Measurements from ENCODE around the gene DLG2.

The DLG2 gene

DNA sequence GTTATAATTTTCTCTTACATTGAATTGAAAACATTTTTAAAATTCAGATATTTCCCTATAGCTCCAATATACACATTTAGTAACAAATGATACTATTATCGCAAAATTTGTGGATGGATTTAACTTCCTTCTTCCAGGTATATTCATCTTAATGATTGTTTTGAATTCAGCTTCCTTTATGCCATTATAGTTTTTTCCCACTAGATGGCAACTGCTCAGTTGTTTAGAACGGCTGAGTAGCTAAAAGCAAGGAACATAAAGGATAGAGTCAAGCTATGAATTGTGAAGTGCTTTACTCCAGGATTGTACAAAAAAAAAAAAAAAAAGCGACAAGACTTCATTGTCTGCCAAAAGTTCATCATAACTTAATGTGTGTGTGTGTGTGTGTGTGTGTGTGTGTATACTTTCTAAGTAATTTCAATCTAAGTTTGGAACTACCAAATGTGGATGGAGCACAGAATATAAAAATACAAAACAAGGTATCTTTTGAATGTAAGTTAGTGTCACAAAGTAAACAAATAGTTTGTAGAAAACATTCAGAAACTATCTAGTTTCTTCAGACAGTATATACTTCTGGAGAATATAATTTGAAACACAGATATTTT, 846.4 kb downstream of the DLG2 start:
- DNase-seq (ENCODE audit: low read depth in 2 of 2): no peak

DNA sequence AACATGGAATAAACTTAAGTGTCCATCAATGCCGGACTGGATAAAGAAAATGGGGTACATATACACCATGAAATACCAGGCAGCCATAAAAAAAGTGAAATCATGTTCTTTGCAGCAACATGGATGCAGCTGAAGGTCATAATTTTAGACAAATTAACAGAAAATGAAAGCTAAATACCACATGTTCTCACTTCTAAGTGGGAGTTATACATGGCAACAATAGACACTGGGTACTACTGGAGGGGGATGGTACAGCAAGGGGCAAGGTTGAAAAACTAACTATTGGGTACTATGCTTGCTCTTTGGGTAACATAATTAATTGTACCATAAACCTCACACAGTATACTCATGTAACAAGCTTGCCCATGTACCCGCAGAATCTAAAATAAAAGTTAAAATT, 851.6 kb downstream of the DLG2 start:
- no peak for DNase-seq (ENCODE audit: low read depth in 2 of 2)

DNA sequence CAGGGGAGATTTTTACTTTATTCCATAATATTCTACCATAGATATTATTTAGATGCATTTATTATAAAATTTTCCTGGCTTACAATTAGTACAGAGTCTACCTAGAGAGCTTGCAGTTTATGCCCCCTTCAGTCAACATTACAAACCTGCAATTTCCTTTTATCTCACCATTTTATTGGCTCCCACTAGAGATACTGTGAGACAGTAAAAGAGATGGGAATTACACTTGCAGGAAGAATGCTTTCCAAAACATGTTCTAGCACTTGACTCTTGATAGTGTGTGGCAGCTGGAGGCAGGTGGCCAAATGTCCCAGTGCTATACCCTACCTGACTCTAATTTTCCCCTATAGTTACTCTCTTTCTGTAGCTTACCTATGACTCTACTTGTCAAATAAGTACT, 863.2 kb downstream of the DLG2 start:
- no peak for DNase-seq (ENCODE audit: low read depth in 2 of 2)

GRCh38 chr11:84757711-84758110, 869.4 kb downstream of the DLG2 start:
- DNase-seq (ENCODE audit: low read depth in 2 of 2): no peak

- no peak for DNase-seq (ENCODE audit: low read depth in 2 of 2)
Observed at GRCh38 chr11:84751371-84751770, 875.8 kb downstream of the DLG2 start.

GRCh38 chr11:84747871-84748270, 879.3 kb downstream of the DLG2 start:
- no peak for DNase-seq (ENCODE audit: low read depth in 2 of 2)

- no peak for DNase-seq (ENCODE audit: low read depth in 2 of 2)
Observed at GRCh38 chr11:84740050-84740449, 887.1 kb downstream of the DLG2 start.

GRCh38 chr11:84724256-84724655, 902.9 kb downstream of the DLG2 start:
- DNase-seq (ENCODE audit: low read depth in 2 of 2): no peak

- no peak for DNase-seq (ENCODE audit: low read depth in 2 of 2)
Observed at GRCh38 chr11:84722583-84723108, 904.5 kb downstream of the DLG2 start.

GRCh38 chr11:84721561-84721961, 905.6 kb downstream of the DLG2 start:
- no peak for DNase-seq (ENCODE audit: low read depth in 2 of 2)

DNA sequence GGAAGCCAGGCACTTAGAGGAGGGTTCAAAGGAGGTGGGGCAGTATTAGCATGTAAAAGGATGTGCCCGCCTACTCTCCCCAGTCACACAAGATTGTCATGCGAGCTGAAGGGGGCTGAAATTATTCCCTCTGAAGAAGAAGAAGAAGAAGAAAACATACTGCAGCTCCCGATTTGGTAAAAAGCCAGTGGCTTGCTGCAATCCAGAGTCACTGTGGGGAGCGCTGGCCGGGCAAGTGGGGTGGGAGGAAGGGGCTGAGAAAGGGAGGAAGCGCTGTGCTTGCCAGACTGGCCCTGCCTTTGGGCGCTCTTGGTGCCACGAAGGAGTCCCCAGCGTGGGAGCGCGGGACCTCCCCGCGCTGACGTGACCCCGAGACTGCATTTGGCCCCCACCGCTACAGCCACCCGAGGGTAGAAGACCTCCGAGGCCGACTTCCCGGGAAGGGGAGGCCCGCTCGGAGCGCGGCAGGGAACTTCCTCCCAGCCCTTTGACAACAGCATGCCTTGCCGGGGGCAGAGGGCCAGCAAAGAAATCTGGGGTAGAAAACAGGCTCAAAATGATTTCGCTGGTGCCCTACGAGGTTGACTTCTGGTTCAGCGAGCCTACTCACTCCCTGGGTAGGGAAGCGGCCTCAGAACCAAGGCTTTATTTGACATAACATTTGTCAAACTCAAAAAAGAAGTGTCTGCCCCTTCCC, 906.3 kb downstream of the DLG2 start:
- DNase-seq (ENCODE audit: low read depth in 2 of 2): no peak

GRCh38 chr11:84719935-84720577, 907.1 kb downstream of the DLG2 start:
- DNase-seq (ENCODE audit: low read depth in 2 of 2): no peak

GRCh38 chr11:84714316-84714780, 912.8 kb downstream of the DLG2 start:
- DNase-seq (ENCODE audit: low read depth in 2 of 2): no peak

DNA sequence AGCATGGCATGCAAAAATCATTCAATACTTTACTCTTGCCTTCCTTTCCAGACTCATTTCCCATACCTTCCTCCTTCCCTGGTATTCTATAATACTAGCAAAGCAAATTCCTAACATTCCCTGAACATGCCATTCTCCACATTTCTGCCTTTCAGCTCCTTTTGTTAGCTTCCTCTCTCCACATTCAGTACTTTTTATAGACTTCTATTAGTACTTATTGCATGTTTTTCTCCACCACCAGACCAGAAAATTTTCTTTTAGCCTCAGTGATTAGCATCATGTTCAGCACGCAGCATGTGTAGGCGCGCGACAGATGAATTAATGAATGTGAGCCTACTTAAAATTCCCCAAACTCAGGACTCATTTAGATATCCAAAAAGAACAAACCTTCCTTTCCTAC, 935.3 kb downstream of the DLG2 start:
- no peak for DNase-seq (ENCODE audit: low read depth in 2 of 2)

- no peak for DNase-seq (ENCODE audit: low read depth in 2 of 2)
Observed at GRCh38 chr11:84687433-84687832, 939.7 kb downstream of the DLG2 start.

DNA sequence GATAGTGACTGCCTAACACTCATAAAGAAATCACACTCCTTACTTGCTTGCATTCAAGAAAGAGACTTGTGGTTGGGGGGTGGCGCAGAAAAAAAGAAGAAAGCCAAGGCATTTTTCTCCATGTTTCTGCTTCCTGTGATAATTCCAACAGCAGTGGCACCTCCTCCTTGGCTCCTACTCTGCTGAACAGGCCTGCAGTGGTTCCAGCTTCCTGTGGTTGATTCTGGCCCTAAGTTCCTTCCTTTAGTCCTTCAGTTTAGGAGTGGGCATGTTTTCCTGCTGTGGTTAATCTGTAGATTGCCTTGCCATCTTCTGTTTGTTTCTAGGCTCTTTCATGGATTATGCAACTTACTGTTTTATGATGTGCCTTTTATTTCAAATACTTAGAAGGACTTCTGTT, 940.4 kb downstream of the DLG2 start:
- DNase-seq (ENCODE audit: low read depth in 2 of 2): no peak

- DNase-seq (ENCODE audit: low read depth in 2 of 2): no peak
Observed at GRCh38 chr11:84685976-84686375, 941.2 kb downstream of the DLG2 start.

DNA sequence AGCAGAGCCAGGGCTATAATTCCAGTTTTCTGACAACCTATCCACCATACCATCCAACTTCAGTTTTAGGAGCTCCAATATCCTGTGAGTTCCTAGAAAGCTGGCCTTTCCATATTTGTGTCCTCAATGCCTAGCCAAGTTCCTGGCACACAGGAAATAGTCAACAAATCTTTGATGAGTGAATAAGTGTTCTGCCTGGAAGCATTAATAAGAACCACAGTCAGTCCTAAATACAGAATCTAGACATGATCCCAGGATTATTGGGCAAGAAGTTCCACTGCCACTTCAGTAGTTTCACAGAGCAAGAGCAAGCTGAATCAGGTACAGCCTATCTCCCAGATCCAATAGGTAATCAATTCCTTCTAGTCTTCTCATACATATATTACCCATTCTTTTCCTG, 942.0 kb downstream of the DLG2 start:
- DNase-seq (ENCODE audit: low read depth in 2 of 2): no peak

GRCh38 chr11:84681456-84681855, 945.7 kb downstream of the DLG2 start:
- DNase-seq (ENCODE audit: low read depth in 2 of 2): no peak

DNA sequence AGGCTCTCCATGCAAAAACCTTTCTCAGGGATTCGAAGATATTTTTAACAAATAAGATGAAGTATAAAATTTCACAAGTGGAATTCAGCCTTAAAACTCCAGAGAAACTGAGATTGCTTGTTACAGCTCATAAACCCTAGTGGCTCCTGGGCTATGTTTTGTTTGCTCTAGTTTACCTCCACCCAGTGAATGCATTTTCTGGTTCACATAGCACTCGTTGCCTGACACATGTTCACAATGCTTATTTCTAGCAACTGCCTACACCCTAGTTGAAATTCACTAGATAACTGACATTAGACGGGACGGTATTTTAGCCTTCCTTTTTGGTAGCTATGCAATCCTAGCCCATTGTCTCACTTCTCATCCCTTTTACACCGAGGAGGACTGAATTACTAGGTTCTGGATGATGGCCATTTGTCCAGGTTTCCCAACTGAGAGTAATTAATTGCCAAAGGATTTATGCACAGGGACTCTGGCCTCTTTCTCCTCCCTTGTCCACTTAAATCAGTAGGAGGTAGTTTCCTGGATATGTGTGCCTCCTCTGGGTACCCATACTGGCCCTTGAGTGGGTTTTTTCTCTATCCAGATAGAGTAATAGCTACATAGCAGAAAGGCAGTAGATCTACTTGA, 951.6 kb downstream of the DLG2 start:
- no peak for DNase-seq (ENCODE audit: low read depth in 2 of 2)

DNA sequence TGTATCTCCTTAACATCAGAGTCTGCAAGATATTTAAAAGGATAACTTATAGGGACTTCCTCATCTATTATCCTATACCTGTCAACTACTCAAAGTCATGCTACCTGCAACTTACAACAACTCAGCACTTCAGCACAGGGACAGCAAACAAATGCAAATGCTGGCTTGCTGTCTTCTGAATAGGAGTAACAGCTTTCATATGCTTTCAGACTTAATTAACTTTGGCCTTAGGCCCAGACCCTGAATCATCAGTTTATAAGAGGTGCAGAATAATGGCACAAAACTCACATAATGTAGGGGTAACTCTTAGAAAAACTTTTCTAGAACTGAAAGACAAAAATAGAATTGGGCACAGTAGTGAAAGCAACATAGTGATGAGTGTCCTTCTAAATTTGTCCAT, 953.4 kb downstream of the DLG2 start:
- no peak for DNase-seq (ENCODE audit: low read depth in 2 of 2)

DNA sequence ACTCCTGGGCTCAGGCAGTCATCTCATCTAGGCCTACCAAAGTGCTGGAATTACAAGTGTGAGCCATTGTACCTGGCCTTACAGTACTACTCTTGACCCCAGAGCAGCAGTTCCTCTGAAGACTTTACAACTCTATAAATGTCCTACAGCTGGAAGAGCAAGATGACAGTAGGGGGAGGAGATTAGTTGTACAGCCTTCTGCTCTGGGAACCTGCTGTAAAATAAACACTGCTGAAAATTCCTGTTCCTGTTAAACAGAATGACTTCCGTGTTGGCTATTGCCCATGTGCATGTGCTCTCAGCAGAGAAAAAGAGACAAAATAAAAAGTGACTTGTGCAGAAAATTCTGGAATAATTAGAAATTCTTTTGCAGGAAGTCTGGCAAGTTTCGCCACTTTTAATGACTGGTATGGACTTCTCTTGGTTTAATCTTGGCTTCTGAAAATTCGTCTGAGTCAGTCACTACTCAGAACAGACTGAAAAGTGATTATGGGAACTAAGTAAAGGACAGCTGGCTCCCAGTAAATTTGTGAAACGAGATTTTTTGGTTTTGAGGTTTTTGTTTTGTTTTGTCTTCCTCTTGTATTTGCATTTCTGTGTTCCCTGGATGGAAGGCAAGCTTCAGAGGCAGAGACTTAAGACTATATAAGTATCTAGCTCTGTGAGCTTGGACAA, 955.7 kb downstream of the DLG2 start:
- DNase-seq (ENCODE audit: low read depth in 2 of 2): no peak
